ENCODE measurements around the gene CIT. TPM values are rescaled to one million over a fixed set of nuclear protein-coding genes. Genes with fewer than 3 reads are reported as not detected.
"Not testable (repeated sequence)": the region's sequence is repeated elsewhere in the genome, so short reads cannot be mapped to it uniquely, and the experiment has no call there.

Gene CIT
- 11.1 TPM for polyA plus RNA-seq (2013, experiment 1 of 2; ENCODE audit: insufficient read length)
- 10.7 TPM for polyA plus RNA-seq (2013, experiment 2 of 2; ENCODE audit: insufficient read length)

- DNase-seq: peak; percentile 94
Measured at GRCh38 chr12:119876761-119877638, at the start of gene CIT. Gene CIT (minus strand): TSS chr12:119877320. CDS start chr12:119876168, 1,152 bp downstream.

- DNase-seq: no peak
Measured at GRCh38 chr12:119925269-119925668, 48.1 kb upstream of the CIT start.

GRCh38 chr12:119920064-119920463, 42.9 kb upstream of the CIT start:
- DNase-seq: no peak

GRCh38 chr12:119915894-119916510, 38.9 kb upstream of the CIT start:
- no peak for DNase-seq

- DNase-seq: no peak
Measured at GRCh38 chr12:119914666-119915065, 37.5 kb upstream of the CIT start.

GRCh38 chr12:119913536-119914330, 36.6 kb upstream of the CIT start:
- no peak for DNase-seq

- peak; percentile 9 for DNase-seq
Measured at GRCh38 chr12:119911182-119911581, 34.1 kb upstream of the CIT start.

- no peak for DNase-seq
Measured at GRCh38 chr12:119910586-119910985, 33.5 kb upstream of the CIT start.

GRCh38 chr12:119902084-119902509, 25.0 kb upstream of the CIT start:
- peak; percentile 53 for DNase-seq

GRCh38 chr12:119901670-119902069, 24.6 kb upstream of the CIT start:
- DNase-seq: no peak

GRCh38 chr12:119894916-119895315, 17.8 kb upstream of the CIT start:
- no peak for DNase-seq

- not testable (repeated sequence) for DNase-seq
Measured at GRCh38 chr12:119892611-119893010, 15.5 kb upstream of the CIT start.

- DNase-seq: no peak
Measured at GRCh38 chr12:119885549-119885948, 8.4 kb upstream of the CIT start.

- DNase-seq: not testable (repeated sequence)
Measured at GRCh38 chr12:119883791-119884190, 6.7 kb upstream of the CIT start.

GRCh38 chr12:119883237-119883636, 6.1 kb upstream of the CIT start:
- DNase-seq: no peak

GRCh38 chr12:119877639-119877948, 474 bp upstream of the CIT start:
- DNase-seq: no peak

GRCh38 chr12:119870457-119870856, 6.7 kb downstream of the CIT start:
- peak; percentile 18 for DNase-seq

GRCh38 chr12:119869720-119870119, 7.4 kb downstream of the CIT start:
- peak; percentile 81 for DNase-seq

- DNase-seq: peak; percentile 37
Measured at GRCh38 chr12:119868992-119869391, 8.1 kb downstream of the CIT start.

GRCh38 chr12:119864591-119864990, 12.5 kb downstream of the CIT start:
- DNase-seq: no peak

- DNase-seq: no peak
Measured at GRCh38 chr12:119859241-119859640, 17.9 kb downstream of the CIT start.

- no peak for DNase-seq
Measured at GRCh38 chr12:119857041-119857591, 20.0 kb downstream of the CIT start.

- no peak for DNase-seq
Measured at GRCh38 chr12:119850330-119850729, 26.8 kb downstream of the CIT start.
